GM18511 (cell line): ENCODE data around the gene THEM4.
"Not testable (repeated sequence)": the region's sequence is repeated elsewhere in the genome, so short reads cannot be mapped to it uniquely, and the experiment has no call there.

Source experiments
- ATAC-seq: cut with Tn5 transposase; IDR thresholded peaks from one replicate; pipeline ENCODE4 v1.9.1; 2021; ENCODE audit warnings: mild to moderate bottlenecking, moderate library complexity; ENCODE audit not compliant: unreplicated experiment

Gene THEM4

GRCh38 chr1:151897991-151898431 lies 11.3 kb downstream of the THEM4 start:
- ATAC-seq: no peak

GRCh38 chr1:151893176-151893924 lies 16.0 kb downstream of the THEM4 start:
- no peak for ATAC-seq

- ATAC-seq: no peak
Measured at GRCh38 chr1:151892190-151892589, 17.1 kb downstream of the THEM4 start.

GRCh38 chr1:151891512-151891911 lies 17.8 kb downstream of the THEM4 start:
- ATAC-seq: no peak

- ATAC-seq: no peak
Measured at GRCh38 chr1:151888972-151889570, 20.2 kb downstream of the THEM4 start.

- ATAC-seq: no peak
Measured at GRCh38 chr1:151887028-151887427, 22.3 kb downstream of the THEM4 start.

- no peak for ATAC-seq
Measured at GRCh38 chr1:151885479-151885878, 23.8 kb downstream of the THEM4 start.

GRCh38 chr1:151884879-151885278 lies 24.4 kb downstream of the THEM4 start:
- not testable (repeated sequence) for ATAC-seq

- not testable (repeated sequence) for ATAC-seq
Measured at GRCh38 chr1:151884445-151884844, 24.9 kb downstream of the THEM4 start.

GRCh38 chr1:151883898-151884297 lies 25.4 kb downstream of the THEM4 start:
- ATAC-seq: not testable (repeated sequence)

GRCh38 chr1:151882918-151883317 lies 26.4 kb downstream of the THEM4 start:
- not testable (repeated sequence) for ATAC-seq

- no peak for ATAC-seq
Measured at GRCh38 chr1:151882466-151882865, 26.8 kb downstream of the THEM4 start.

- no peak for ATAC-seq
Measured at GRCh38 chr1:151881479-151881878, 27.8 kb downstream of the THEM4 start.

- no peak for ATAC-seq
Measured at GRCh38 chr1:151875419-151876097, 33.8 kb downstream of the THEM4 start.

- ATAC-seq: not testable (repeated sequence)
Measured at GRCh38 chr1:151872776-151873175, 36.5 kb downstream of the THEM4 start.

- no peak for ATAC-seq
Measured at GRCh38 chr1:151871284-151872030, 37.9 kb downstream of the THEM4 start.

GRCh38 chr1:151868486-151868885 lies 40.8 kb downstream of the THEM4 start:
- ATAC-seq: no peak

- ATAC-seq: no peak
Measured at GRCh38 chr1:151867765-151868411, 41.4 kb downstream of the THEM4 start.

GRCh38 chr1:151867321-151867720 lies 42.0 kb downstream of the THEM4 start:
- no peak for ATAC-seq

- ATAC-seq: no peak
Measured at GRCh38 chr1:151864411-151864810, 44.9 kb downstream of the THEM4 start.

GRCh38 chr1:151862604-151863003 lies 46.7 kb downstream of the THEM4 start:
- ATAC-seq: no peak
